Right lobe of liver (tissue), 6 donors: ENCODE measurements around the gene DPYD. TPM values are rescaled to one million over a fixed set of nuclear protein-coding genes. Genes with fewer than 3 reads are reported as not detected.

Experiments
- ATAC-seq, 4 donors: fragments of 200-7000 bp; cut with Tn5 transposase; one replicate each; pipeline ENCODE4 v1.9.1; 2020; ENCODE audit warnings: mild to moderate bottlenecking in 4 of 4, moderate library complexity in 4 of 4
- DNase-seq, 3 donors: peaks; one replicate each; pipeline ENCODE4 v3.0.0-alpha.2; 2020
- H3K27ac ChIP-seq, 3 donors: fragments of 200-600 bp; one replicate each; pipeline ENCODE4 v1.8.0; 2022
- H3K27me3 ChIP-seq, 2 donors: fragments of 200-600 bp; one replicate each; pipeline ENCODE4 v1.8.0; 2022
- H3K36me3 ChIP-seq, 4 donors: fragments of 200-600 bp; sonication (generic) in 1 of 4; one replicate each; pipeline versions ENCODE4 v1.5.1 to v1.8.0; 2017 to 2022; ENCODE audit warnings: control low read depth in 1 of 4
- H3K4me1 ChIP-seq, 4 donors: fragments of 200-600 bp; sonication (generic) in 1 of 4; one replicate each; pipeline versions ENCODE4 v1.5.1 to v1.8.0; 2017 to 2022; ENCODE audit warnings: control low read depth in 1 of 4
- H3K4me3 ChIP-seq, 3 donors: fragments of 200-600 bp; one replicate each; pipeline ENCODE4 v1.8.0; 2022
- H3K9me3 ChIP-seq, 4 donors: fragments of 200-600 bp; sonication (generic) in 1 of 4; one replicate each; pipeline versions ENCODE4 v1.5.1 to v1.8.0; 2017 to 2022; ENCODE audit warnings: control low read depth in 1 of 4
- POLR2A ChIP-seq: fragments of 450-650 bp; IDR thresholded peaks from one replicate; pipeline ENCODE4 v1.6.1; 2017; ENCODE audit warnings: antibody characterized with exemption, mild to moderate bottlenecking
- WGBS: methylation state at CpG from one replicate; pipeline ENCODE4 v1.1.6; 2018; ENCODE audit warnings: low coverage, low lambda C conversion rate; ENCODE audit not compliant: insufficient coverage; ENCODE audit errors: missing lambda C conversion rate; 5-methylcytosine and 5-hydroxymethylcytosine counted together
- intact Hi-C, 2 donors: fragments of 100-400 bp; cut with DNase I; formaldehyde crosslinking; loops; one replicate each; pipeline versions ENCODE4 v1.11.2 to v1.14.1; 2022
- total RNA-seq, 6 experiments: library from RNA; depleted of rRNA in 2 of 6; stranded (reverse); fragments of >200 nt in 2 of 6; fragmentation: NEBNext Ultra II Directional in 3 of 6; extraction: Animal tissue kit (Norgen Biotek cat#: 25700) in 3 of 6; gene quantifications; one replicate each; pipeline versions ENCODE4 v1.1.0 to v1.2.4, GENCODE V29; 2016 to 2023
- TF ChIP-seq, protein P1 (sequence below), 4 donors: fragments of 200-600 bp in 3 of 4; fragments of 450-650 bp in 1 of 4; IDR thresholded peaks; one replicate each; pipeline versions ENCODE4 v1.5.1 to v1.8.0; 2016 to 2022; ENCODE audit warnings: antibody characterized with exemption in 4 of 4, mild to moderate bottlenecking in 2 of 4
- donor health status: DM: no; HTN: yes; CAD: no.
- donor health status: DM: no; HTN: no; CAD: no.
- donor health status: DM: no; HTN: no; CAD: no.
- donor health status: DM: no; HTN: yes; CAD: no.
- donor health status: DM: no; HTN: yes; CAD: no.

Gene DPYD
- total RNA-seq, 6 experiments from 2014 or later = 25.2 to 74.4 (median 40.0) TPM

DNA sequence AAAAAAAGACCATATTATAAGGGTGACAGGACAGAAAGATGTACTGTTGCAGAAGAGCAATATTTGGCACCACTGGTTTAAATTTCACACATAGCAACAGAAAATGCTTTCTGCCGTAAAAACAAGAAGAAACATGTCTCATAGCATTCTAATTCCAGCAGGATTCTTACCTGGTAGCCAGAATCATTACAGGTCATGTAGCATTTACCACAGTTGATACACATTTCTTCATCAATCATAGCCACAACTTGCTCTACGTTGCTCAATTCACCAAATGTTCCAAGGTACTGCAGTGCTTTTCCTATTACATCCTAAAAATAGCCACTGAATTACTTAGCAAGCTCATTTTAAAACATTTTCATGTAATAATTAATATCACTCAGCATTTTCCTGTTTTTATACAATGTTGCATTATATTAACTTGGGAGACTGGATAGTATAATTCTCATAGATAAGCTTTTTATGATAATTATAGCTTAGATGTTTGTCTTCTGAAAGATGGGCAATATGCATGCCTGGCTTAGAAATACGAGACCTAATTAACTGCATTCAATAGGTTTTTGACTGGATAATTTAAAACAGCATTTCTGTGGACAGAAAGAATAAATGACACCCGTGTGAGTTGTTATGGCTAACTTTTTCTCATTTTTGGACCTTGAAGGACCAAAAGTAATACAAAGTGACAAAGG, 838.5 kb downstream of the DPYD start:
- WGBS = 57% methylated on average over 4 of the region's 4 CpGs
- DNase-seq = no peak
- TF ChIP-seq, protein P1, sequence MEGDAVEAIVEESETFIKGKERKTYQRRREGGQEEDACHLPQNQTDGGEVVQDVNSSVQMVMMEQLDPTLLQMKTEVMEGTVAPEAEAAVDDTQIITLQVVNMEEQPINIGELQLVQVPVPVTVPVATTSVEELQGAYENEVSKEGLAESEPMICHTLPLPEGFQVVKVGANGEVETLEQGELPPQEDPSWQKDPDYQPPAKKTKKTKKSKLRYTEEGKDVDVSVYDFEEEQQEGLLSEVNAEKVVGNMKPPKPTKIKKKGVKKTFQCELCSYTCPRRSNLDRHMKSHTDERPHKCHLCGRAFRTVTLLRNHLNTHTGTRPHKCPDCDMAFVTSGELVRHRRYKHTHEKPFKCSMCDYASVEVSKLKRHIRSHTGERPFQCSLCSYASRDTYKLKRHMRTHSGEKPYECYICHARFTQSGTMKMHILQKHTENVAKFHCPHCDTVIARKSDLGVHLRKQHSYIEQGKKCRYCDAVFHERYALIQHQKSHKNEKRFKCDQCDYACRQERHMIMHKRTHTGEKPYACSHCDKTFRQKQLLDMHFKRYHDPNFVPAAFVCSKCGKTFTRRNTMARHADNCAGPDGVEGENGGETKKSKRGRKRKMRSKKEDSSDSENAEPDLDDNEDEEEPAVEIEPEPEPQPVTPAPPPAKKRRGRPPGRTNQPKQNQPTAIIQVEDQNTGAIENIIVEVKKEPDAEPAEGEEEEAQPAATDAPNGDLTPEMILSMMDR (IDR thresholded peaks at IDR 0.05) = no peak
- TF ChIP-seq POLR2A = no peak
- ATAC-seq = no peak
- Histone ChIP-seq H3K4me1 (no peaks in the 10 kb centered on the region), H3K36me3 (no peaks in the 10 kb centered on the region), H3K4me3 (no peak overlapping the region), H3K9me3 (no peaks in the 10 kb centered on the region), H3K27me3 (no peaks in the 10 kb centered on the region), H3K27ac (no peak overlapping the region)
- intact Hi-C loops = no loop called here

DNA sequence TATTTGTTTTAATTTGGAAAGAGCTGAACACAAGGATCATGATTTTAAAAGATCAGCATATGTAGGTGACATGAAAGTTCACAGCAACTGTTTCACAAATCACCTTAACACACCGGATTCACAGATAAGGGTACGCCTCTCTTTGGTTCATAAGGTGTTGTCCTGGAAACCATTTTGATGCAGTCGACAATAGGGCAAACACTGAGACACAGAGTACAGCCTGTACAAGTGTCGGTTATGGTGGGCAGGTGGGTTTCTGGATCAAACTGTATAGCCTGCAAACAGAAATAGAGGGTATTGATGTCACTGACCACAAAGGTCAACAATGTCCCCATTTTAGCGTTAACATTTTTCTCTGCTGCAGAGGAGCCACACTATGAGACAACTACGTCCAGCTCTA, 842.0 kb downstream of the DPYD start:
- ATAC-seq (no peak), DNase-seq (no peak)
- intact Hi-C loops = no loop called here
- Histone ChIP-seq H3K9me3 (no peaks in the 10 kb centered on the region), H3K4me1 (no peaks in the 10 kb centered on the region), H3K27me3 (no peaks in the 10 kb centered on the region), H3K4me3 (no peak overlapping the region), H3K27ac (no peak overlapping the region), H3K36me3 (no peaks in the 10 kb centered on the region)
- WGBS = 83% methylated on average over 5 of the region's 6 CpGs
- TF ChIP-seq, protein P1 (IDR thresholded peaks at IDR 0.05) = no peak
- no peak for TF ChIP-seq POLR2A

DNA sequence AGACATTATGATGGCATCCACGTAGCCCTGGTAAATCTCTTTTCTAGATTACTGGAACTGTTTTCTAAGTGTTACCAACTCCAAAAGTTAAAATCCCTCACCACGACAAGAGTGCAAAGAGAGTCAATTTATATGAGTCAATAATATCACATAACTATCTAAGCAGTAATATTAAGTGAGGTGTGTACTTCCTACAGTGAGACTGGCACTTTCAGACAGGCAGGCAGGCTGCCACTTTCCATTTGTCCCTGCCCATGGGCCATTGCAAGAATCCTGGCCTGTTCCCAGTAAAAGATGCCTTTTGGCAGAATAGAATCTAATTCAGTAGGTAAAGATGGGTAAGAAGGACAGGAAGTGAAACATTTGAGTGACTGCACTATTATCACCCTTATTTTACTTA, 843.6 kb downstream of the DPYD start:
- DNase-seq (no peak), ATAC-seq (peak in 1 of 4 donors; percentile 23)
- intact Hi-C loops = no loop called here
- no peak overlapping the region for H3K27ac ChIP-seq
- 50% methylated on average over 2 of the region's 2 CpGs for WGBS
- no peaks in the 10 kb centered on the region for H3K36me3 ChIP-seq
- H3K4me1 ChIP-seq = no peaks in the 10 kb centered on the region
- no peak overlapping the region for H3K4me3 ChIP-seq
- no peak for TF ChIP-seq POLR2A
- TF ChIP-seq, protein P1 (IDR thresholded peaks at IDR 0.05) = no peak
- H3K27me3 ChIP-seq = no peaks in the 10 kb centered on the region
- no peaks in the 10 kb centered on the region for H3K9me3 ChIP-seq

- no peak for ATAC-seq
- no peak for TF ChIP-seq POLR2A
- TF ChIP-seq, protein P1 (IDR thresholded peaks at IDR 0.05) = no peak
- Histone ChIP-seq H3K4me3 (no peak overlapping the region), H3K27ac (no peak overlapping the region), H3K27me3 (no peaks in the 10 kb centered on the region), H3K36me3 (no peaks in the 10 kb centered on the region), H3K4me1 (no peaks in the 10 kb centered on the region), H3K9me3 (no peaks in the 10 kb centered on the region)
- WGBS = 89% methylated on average over 2 of the region's 2 CpGs
- no peak for DNase-seq
- intact Hi-C loops = no loop called here
These were observed 846.1 kb downstream of the DPYD start for GRCh38 chr1:97074771-97075170.
